Measurements from ENCODE around the gene WDPCP.
"Not testable (repeated sequence)": the region's sequence is repeated elsewhere in the genome, so short reads cannot be mapped to it uniquely, and the experiment has no call there.

WDPCP gene

DNA sequence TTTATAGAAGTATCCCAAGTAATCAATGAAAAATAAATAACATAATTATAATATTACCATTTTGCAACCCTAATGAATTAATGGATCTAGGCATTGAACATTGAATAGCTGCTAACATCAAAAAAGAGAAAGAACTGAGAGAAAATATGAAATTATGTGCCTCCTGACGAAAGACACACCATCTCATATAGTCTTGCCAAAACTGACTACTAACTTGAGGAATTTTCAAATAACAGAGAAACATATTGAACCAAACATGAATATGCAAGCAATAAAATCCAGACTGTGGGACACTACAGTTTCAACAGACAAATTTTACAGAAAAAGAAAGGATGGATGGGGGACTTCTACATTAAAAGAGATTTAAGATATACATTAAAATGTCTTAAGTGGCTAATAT lies 165.7 kb downstream of the WDPCP start:
- TF ChIP-seq, protein P1, sequence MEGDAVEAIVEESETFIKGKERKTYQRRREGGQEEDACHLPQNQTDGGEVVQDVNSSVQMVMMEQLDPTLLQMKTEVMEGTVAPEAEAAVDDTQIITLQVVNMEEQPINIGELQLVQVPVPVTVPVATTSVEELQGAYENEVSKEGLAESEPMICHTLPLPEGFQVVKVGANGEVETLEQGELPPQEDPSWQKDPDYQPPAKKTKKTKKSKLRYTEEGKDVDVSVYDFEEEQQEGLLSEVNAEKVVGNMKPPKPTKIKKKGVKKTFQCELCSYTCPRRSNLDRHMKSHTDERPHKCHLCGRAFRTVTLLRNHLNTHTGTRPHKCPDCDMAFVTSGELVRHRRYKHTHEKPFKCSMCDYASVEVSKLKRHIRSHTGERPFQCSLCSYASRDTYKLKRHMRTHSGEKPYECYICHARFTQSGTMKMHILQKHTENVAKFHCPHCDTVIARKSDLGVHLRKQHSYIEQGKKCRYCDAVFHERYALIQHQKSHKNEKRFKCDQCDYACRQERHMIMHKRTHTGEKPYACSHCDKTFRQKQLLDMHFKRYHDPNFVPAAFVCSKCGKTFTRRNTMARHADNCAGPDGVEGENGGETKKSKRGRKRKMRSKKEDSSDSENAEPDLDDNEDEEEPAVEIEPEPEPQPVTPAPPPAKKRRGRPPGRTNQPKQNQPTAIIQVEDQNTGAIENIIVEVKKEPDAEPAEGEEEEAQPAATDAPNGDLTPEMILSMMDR (IDR thresholded peaks at IDR 0.05; ENCODE audit: insufficient read depth, low read depth, low read length, missing control alignments), result no peak
- H3K4me3 ChIP-seq (ENCODE audit: low read depth, low read length), result no peak overlapping the region
- no peak for DNase-seq (ENCODE audit: low read depth)

DNA sequence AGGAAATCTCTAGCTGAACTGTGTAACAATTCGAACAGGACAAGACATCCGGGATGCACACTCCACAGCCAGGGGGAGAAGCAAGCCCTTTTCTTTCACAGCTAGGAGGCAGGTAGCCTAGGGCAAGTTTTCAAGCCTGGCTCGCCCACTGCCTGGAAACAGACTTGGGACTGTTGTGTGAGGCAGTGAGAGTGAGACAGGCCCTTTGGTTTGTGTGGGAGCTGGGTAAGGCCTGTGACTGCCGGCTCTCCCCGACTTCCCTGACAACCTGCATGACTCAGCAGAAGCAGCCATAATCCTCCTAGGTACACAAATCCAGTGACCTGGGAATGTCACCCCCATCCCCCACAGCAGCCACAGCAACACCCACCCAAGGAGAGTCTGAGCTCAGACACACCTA lies 179.7 kb downstream of the WDPCP start:
- H3K4me3 ChIP-seq (ENCODE audit: low read depth, low read length), result no peak overlapping the region
- TF ChIP-seq, protein P1 (IDR thresholded peaks at IDR 0.05; ENCODE audit: insufficient read depth, low read depth, low read length, missing control alignments), result no peak
- DNase-seq (ENCODE audit: low read depth), result no peak

DNA sequence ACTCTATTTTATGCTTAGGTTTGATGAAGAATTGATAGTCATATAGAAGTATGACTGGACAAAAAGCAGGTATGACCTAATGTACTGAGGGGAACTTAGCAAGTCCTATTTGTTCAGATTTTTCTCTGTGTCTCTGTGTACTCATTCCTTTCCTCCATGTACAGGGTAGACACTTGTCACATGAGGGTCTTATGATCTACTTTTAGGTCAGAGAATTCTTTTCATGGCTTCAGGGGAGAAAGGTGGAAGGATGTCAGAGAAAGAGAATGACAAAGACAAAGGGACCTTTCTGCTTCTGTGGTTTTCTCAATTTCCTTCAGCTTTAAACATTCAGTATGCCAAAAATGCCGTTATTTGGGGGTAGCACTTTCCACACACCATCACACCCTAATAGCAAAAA lies 181.6 kb downstream of the WDPCP start:
- TF ChIP-seq, protein P1 (IDR thresholded peaks at IDR 0.05; ENCODE audit: insufficient read depth, low read depth, low read length, missing control alignments), result no peak
- DNase-seq (ENCODE audit: low read depth), result no peak
- H3K4me3 ChIP-seq (ENCODE audit: low read depth, low read length), result no peak overlapping the region

DNA sequence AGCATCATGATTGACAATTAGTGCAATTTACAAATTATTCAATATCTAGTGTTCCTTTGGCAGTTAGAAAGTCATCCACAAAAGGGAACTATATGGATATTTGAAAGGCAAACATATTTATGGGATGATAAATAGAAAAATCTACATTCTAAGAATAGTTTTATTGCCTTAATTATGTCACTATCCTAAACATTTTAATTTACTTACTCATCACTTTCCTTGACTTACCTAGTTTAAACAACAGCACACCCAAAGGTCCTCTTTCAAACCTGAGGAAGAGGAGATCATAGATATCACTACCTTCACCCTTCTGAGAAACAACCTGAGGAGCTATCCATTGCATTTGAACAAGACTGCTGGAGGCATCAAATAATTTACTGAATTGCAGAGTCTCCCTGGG lies 184.5 kb downstream of the WDPCP start:
- no peak for DNase-seq (ENCODE audit: low read depth)
- TF ChIP-seq, protein P1 (IDR thresholded peaks at IDR 0.05; ENCODE audit: insufficient read depth, low read depth, low read length, missing control alignments), result no peak
- no peak overlapping the region for H3K4me3 ChIP-seq (ENCODE audit: low read depth, low read length)

DNA sequence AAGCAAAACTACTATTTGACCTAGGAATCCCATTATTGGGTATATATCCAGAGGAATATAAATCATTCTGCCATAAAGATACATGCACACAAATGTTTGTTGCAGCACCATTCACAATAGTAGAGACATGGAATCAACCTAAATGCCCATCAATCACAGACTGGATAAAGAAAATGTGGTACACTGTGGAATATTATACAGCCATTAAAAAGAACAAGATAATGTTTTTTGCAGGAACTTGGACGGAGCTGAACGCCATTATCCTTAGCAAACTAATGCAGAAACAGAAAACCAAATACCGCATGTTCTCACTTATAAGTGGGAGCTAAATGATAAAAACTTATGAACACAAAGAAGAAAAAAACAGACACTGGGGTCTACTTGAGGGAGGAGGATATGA lies 185.4 kb downstream of the WDPCP start:
- DNase-seq (ENCODE audit: low read depth); H3K4me3 ChIP-seq (ENCODE audit: low read depth, low read length): not testable (repeated sequence)

DNA sequence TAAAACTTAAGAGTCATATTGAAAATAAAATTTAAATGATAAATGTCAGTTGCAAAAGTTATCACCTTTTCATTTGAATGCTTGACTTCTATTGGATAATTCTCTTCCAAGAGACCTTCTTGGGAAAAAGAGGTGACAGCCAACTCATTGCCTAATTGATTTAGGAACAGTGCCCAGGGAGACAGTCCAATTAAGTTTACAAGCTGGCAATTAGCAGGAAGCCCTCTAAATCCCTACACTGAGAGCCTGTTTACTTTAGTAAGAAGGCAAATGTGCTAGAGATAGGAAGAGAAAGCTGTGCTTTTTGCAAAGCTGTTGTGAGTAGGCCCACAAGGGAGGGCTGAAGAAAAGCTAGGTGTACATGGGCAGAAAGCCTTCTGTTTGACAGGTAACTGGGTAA lies 189.1 kb downstream of the WDPCP start:
- H3K4me3 ChIP-seq (ENCODE audit: low read depth, low read length), result no peak overlapping the region
- TF ChIP-seq, protein P1 (IDR thresholded peaks at IDR 0.05; ENCODE audit: insufficient read depth, low read depth, low read length, missing control alignments), result no peak
- DNase-seq (ENCODE audit: low read depth), result no peak

DNA sequence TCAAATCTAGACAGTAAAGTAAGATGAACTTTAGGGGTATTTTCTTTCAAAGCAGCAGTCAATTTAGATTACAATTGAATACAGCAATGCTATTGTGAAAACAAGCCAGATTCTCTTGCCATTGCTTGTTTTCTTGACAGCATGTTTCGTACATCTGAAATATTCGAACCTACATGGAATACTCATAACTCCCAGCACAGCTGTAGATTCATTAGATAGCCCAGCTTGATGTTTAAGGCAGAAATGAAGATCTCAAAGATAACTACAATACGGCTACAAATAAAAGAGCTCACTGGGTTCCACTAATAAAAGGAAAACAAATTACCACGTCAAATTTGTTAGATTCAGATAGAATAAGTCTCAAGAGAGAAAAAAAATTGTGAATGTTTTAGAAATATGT lies 208.8 kb downstream of the WDPCP start:
- TF ChIP-seq, protein P1 (IDR thresholded peaks at IDR 0.05; ENCODE audit: insufficient read depth, low read depth, low read length, missing control alignments), result no peak
- DNase-seq (ENCODE audit: low read depth), result no peak
- no peak overlapping the region for H3K4me3 ChIP-seq (ENCODE audit: low read depth, low read length)

DNA sequence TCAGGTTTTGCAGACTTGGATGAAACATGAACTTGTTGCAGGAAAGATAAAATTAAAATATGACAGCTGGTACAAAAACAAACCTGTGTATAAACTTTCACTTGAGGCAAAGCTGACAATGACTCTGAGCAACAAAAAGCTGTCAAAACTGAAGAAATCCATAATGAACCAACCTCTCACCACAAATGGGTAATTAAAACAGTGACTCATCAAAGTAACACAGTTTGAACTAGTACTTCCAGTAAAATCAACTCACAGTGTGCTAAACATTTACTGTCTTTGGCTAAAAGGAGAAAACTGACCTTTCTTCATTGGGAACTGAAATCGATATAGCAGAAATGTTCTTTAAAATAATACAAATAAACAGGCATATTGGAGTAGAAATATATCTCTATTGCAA lies 209.7 kb downstream of the WDPCP start:
- TF ChIP-seq, protein P1 (IDR thresholded peaks at IDR 0.05; ENCODE audit: insufficient read depth, low read depth, low read length, missing control alignments), result no peak
- DNase-seq (ENCODE audit: low read depth), result no peak
- H3K4me3 ChIP-seq (ENCODE audit: low read depth, low read length), result no peak overlapping the region

Measured in GM12865 (cell line).